HG03439 (cell line): ENCODE results near the gene FAM118A.
"Not testable (repeated sequence)": the region's sequence is repeated elsewhere in the genome, so short reads cannot be mapped to it uniquely, and the experiment has no call there.

Experiments used
- ATAC-seq: cut with Tn5 transposase; IDR thresholded peaks from one replicate; pipeline ENCODE4 v1.9.1; 2021; ENCODE audit warnings: mild to moderate bottlenecking, moderate library complexity; ENCODE audit not compliant: unreplicated experiment

The FAM118A gene

DNA sequence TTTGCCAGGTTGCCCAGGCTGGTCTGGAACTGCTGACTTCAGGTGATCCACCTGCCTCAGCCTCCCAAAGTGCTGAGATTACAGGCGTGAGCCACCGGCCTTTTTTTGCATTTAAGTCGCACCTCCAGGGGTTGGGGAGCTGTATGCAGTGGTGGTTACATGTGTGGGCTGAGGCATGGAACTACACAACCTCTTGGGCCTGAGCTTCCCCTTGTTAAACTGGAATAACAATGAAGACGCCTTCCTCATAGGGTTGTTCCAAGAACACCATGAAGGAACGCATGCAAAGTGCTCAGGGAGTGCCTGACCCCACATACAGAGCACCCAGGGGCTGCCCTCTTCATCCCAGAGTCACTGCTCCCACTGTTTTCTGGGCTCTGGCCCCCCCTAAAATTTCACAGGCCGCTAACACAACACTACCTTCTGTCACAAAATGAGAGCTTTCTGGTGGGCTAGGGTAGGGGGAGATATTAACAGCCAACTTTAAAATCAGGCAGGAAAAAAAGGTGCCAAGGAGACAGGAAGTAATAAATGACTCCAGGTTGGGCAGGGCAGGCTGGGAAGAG lies 1.3 kb upstream of the FAM118A start:
- ATAC-seq: no peak

DNA sequence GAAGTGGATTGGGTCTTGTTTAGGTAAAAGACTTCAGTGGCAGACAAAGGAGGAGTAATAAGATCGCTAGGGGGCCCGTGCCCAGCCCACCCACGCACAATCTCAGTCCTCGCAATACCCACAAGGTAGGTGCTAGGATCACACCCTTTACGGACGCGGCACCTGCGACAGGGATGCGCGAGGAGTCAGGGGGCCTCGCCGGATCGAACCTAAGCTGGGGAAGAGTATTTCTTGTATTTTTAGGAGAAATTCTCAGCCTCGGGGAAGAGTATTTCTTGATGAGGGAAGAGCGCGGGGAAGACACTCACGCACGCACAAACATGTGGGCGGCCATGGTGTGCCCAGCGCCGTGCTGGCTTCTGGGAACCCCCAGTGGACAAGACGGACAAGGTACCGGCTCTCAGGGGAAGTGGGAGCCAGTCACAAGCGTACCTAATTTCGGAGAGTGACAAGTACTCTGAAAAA lies 745 bp upstream of the FAM118A start:
- ATAC-seq: no peak

DNA sequence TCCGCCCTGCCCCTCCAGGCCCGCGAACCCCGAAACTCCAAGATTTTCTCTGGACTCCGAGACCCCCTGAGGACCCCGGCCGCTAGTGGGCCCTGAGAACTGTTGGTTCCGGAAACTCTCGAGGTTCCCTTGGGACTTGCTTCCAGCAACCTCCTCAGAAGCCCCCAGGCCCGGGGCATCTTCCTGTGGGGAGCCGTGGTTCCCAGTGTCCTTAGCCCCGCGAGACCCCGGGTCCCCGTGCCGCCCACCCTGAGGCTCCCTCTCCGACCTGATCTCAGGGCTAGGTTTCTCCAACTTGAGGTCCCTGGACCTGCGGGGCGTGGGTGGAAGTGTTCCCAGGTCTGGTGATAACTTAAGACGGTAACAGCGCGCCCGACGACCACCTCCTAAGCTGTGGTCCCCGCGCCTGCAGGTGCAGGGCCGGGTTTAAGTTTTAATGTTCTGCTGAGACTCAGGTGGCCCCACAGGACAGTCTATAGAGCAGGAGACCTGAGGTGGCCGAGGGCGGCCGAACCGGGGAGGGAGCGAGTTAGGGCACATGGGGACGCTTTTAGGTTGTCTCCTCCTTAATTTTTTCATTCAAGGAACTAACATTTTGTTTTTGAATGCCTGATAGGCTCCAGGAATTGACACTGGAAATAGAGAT lies 720 bp downstream of the FAM118A start:
- no peak for ATAC-seq

DNA sequence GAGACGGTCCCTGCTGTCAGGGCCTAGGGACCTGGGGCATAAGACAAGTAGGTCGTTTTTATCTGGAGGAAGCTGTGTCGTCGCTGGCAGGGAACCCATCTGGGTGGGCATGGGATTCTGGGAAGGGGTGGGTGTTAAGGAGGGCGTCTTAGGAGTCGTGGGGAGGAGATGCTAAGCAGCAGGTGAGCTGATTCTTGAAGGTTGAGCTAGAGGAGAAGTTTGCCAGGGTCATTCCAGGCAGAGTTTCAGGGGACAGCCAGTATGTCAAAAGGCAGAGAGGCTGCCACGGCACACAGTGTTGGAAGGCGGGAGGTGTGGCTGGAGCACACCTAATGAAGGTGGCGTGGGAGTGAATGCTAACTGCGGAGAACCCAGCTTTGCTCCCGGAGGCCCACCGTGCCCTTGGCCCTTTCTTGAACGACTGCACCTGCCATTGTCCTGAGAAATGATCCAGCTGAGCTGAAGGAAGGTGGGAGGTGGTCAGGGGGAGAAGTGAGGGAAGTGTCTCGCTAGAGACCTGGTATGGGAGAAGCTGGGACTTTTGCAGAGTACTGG lies 1.3 kb downstream of the FAM118A start:
- no peak for ATAC-seq

DNA sequence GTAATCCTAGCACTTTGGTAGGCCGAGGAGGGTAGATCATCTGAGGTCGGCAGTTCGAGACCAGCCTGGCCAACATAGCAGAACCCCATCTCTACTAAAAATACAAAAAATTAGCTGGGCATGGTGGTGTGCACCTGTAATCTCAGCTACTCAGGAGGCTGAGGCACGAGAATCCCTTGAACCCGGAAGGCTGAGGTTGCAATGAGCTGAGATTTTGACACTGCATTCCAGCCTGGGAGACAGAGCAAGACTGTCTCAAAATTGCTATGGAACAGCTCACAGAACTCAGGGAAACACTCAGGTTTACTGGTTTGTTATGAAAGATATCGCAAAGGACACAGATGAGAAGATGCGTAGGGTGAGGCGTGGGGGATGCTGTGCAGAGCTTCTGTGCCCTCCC lies 2.7 kb downstream of the FAM118A start:
- ATAC-seq: no peak

DNA sequence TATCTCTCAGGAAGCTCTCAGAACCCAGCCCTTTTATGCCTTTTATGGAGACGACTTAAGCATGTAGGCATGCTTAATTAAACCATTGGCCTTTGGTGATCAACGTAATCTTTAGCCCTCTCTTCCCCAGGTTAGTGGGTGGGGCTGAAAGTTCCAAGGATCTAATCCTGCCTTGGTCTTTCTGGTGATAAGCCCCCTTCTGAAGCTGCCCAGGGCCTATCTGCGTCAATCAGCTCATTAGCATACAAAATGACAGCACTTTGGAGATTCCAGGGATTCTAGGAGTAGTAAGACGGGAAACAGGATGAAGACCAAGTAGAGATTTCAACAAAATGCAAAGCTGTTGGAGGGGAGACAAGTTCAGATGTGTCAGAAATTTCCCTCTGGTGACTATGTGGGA lies 3.1 kb downstream of the FAM118A start:
- no peak for ATAC-seq

DNA sequence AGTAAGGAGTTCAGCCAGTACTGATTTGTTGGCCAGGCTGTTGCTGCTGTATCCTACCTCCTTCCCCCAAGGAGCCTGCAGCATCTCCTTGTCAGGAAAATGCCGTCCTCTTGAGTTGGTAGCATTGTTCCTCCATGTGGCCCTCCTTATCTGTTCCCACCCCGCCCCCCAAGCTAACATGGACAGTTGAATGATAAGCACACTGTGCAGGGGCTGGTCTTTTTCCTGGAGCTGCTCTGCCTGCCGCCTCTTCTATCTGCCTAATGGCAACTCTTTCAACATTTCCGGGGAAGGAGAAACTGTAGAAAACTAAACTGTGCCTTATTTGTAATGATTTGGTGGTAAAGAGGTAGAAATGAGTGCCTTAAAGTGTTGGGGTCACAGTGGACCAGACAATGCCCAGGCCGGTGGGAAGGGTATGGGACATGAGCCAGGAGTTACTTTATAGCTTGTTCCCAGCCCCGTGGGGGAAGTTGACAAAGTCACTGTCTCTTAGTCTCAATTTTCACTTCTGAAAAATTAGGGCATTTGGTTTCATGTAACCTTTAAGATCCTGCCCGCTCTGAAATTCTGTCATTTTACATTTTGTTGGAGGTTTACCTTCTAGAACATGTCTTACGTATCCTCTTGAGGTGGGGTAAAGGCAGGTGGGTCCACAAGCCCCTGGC lies 4.5 kb downstream of the FAM118A start:
- ATAC-seq: no peak

DNA sequence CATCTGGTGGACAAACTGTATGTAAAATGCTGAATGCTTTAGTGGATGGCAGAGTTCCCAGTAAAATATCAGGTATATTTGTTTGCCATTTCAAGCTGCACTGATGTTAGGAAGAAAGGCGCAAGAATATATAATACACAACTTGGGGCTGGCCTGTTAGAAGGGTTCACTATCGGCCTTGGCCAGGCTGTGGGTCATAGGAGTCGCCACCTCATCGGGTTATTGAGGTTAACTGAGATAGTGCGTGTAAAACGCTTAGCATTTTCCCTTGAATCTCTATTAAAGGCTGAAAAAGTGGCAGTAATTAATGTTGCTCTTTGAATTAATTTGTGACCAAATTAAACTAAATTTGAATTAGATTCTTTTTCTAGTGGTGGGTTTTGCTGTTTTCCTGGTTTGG lies 5.1 kb downstream of the FAM118A start:
- no peak for ATAC-seq

DNA sequence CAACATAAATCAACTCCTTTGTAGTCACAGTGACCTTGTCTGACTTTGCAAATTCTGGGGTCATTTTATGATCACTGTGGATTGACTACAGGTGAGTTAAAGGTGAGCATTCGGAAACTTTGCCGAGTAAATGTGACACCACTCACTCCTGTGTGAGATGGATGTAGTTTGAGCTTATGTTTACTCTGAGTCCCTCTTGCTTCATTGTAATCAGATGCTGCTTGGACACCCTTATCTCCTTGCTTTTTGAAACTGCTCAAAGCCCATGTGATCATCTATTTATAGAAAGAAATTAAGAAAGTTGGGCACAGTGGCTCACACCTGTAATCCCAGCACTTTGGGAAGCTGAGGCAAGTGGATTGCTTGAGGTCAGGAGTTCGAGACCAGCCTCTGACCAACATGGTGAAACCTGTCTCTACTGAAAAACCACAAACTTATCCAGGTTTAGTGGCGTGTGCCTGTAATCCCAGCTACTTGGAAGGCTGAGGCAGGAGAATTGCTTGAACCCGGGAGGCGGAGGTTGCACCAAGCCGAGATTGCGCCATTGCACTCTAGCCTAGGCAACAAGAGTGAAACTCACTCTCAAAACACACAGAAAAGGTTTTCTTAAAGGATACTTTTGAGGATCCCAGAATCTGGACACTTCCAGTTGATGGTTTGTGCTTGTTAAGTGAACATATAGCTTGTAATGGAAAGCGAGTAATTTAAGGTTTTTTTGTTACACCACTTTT lies 7.2 kb downstream of the FAM118A start:
- ATAC-seq: no peak

DNA sequence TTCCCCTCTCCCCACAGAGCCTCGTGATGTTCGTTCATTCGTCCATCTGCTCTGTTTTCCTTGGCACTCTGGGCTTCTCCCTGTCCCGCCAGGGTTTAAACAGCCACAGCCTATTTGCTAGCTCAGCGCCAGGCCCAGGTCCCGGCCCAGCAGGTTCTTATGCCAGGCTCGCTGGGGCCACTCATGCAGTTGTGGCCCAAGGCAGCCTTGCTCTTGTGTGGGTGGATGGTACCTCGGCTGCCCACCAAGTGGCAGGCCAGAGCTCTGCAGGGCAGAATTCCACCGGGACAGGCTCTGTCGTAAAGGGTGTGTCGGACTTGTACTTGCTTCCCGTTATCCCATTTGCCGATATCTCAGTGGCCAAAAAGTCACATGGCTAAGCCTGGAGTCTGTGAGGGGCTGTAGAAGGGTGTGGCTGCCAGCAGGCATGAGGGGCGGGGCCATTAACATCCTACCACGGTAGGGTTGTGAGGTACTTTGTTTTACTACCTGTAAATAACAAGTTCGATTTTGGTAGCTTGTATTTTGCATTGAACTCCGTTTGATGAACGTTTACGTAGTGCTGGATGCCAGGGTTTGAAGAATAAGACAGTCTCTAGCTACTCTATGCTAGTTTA lies 7.9 kb downstream of the FAM118A start:
- peak; percentile 3 for ATAC-seq

DNA sequence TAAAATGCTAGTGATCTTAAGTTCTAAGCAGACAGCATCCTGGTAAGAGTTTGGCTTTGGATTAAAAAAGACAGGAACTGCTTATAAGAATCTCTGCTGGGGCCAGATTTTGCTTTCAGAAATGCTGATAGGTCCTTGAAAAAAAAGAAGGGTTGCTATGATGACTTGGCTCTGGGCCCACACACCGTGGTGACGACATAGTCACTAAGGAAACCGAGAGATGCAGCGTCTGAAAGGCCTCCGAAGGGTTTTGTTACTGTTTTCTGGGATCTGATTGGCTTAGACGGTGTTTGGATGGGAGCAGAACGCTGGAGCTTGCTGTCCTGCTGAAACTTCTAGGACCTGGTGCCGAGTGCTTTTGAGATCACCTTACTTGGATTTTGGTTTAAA lies 8.4 kb downstream of the FAM118A start:
- ATAC-seq: peak; percentile 52

DNA sequence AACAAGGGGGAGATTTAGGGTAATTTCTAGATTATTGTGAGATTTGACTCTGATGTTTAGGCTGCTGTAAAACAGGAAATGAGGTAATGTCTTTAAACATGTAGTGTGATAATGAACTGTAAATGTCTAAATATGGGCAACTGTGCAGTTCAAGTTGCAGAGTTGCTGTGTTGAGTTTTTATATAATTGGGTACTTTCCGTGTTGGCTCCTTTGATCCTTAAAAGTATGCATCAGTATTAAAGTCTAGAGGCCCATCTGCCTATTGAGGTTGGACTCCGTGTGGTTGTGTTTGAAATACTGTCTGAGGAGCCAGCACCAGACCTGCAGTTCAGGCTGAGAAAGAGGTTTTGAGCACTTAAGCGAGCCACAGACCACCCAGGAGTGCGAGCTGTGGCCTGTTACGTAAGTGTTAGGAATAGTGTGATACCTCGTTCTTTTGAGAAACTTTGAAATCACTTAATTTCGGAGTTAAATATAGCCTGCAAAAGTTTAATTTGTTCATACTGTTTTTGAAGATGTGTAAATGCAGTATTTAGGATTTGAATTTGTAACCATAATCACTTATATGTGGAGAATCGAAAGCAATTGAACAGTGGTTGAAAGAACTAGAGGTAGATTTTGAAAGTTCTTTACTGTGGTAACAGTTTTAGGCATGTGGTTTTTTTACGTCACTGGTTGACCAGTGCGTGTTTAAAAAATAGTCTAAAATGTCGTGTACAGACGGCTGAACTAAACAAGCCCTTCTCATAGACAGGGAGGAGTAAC lies 9.0 kb downstream of the FAM118A start:
- ATAC-seq: peak; percentile 45

DNA sequence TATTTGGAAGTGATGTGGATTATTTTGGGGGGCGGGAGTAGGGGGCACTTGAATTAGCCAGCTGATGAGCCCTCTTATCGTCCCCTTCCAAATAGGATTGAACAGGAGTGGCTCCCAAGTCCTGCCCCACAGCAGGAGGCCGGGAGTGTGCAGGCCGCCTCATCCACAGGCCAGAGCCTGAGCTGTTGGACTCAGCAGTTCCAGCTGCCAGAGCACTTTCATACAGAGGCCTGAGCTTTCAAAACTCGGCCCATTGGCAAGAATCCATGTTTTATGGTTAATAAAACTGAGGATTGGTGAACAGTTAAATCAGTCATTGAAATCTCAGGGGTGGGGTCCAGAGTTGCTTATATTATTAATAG lies 9.6 kb downstream of the FAM118A start:
- no peak for ATAC-seq

DNA sequence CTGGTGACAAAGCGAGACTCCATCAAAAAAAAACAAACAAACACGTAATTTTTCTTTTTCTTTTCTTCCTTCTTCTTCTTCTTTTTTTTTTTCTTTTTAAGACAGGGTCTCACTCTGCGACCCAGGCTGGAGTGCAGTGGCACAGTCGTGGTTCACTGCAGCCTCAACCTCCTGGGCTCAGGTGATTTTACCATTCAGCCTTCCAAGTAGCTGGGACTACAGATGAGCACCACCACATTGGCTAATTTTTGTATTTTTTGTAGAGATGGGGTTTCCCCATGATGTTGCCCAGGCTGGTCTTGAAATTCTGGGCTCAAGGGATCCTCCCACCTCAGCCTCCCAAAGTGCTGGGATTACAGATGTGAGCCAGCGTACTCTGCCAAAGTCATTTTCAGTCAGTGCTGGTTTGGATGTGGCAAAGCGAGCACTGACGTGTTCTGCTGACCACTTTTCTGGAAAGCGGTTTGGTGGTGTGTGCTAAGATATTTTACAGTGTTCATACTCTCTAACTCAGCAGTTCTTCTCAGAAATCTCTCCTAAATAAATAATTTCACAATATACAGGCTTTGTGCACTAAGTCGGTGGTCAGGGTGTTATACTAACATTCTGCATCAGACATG lies 10.7 kb downstream of the FAM118A start:
- ATAC-seq: no peak

DNA sequence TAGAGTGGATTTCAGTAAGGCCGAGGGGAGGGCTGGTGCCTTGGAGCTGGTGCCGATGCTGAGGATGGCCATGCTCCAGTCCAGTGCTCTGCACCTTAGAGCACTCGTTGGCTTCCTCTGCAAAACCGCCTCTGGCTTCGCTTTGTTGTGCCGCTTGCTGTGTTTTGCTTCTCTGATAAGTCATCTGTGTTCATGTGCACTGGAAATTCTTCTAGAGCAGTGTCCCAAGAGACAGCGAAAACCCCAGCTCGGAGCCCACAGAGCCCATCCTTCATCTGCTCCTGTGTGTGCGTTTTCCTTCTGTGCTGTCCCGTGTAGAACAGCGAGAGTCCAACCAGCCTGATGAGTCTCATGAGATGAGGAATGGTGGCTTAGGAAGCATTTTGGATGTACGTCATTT lies 12.1 kb downstream of the FAM118A start:
- ATAC-seq: no peak

DNA sequence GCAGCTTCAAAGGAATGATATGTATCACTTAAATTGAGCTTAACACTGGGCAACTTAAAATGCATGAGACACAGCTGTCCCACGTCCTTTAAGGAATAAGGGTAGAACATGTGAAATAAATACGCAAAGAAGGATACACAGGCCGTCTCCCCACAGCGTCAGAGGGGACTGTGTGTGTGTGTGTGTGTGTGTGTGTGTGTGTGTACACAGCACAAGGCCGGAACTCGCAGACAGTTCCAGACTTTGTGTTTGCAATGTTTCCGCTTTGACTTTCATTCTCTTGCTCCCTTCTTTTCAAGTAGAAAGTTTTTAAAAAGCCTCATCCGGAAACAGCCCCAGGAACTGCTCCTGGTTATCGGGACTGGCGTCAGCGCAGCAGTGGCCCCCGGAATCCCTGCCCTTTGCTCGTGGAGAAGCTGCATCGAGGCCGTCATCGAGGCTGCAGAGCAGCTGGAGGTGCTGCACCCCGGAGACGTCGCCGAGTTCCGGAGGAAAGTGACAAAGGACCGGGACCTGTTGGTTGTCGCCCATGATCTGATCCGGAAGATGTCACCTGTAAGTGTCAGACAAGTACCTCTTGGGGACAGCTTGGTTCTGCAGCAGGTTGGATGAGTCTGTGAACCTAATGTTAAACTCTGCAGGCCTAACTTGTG lies 13.3 kb downstream of the FAM118A start:
- ATAC-seq: no peak

DNA sequence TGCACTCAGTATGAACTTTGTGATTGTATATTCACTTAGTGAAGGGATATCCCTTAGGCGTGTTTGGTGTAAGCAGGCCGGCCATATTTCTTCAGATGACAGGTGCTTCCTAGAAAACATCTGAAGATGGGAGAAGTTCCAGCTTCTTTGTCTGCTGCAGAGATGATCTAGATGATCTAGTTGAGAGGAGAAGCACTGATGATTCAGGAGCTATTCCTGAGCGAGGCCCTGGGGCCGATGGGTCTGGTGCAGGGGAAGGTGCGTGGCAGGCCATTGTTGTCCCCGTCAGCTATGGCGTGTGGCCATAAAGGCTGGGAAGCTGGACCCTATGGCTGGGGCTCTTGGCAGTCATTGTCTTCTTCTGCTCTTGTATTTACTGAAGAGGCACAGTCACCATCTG lies 14.0 kb downstream of the FAM118A start:
- no peak for ATAC-seq

DNA sequence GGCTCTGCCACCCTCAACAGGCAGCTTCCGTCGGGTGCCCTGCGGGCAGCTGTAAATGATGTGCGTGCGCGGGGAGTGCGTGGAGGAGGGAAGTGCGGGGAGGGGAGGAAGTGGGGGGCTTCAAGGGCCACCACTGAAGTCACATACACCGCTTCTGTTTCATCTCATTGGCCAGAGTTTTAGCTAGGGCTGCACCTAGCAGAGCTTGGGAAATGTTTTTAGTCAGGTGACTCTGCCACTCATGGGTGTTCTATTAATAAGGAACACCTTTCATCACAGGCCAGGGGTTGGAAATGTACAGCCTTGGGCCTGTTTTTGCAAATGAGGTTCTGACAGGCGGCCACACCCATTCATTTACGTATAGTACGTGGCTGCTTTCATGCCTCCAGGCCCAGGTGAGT lies 14.6 kb downstream of the FAM118A start:
- ATAC-seq: no peak

DNA sequence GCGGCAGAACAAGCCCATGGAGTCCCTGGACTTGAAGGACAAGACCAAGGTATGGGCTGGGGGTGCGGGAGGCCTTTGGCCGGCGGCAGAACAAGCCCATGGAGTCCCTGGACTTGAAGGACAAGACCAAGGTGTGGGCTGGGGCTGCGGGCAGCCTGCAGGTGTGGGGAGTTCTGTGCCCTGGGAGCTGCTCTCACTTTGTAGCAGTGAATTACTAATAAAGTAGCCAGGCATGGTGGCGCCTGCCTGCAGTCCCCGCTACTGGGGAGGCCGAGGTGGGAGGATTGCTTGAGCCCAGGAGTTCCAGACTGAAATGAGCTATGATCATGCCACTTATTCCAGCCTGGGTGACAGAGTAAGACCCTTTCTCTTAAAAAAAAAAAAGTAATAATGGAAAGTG lies 18.5 kb downstream of the FAM118A start:
- not testable (repeated sequence) for ATAC-seq
